ENCODE data around the gene EEFSEC. TPM values are rescaled to one million over a fixed set of nuclear protein-coding genes. Genes with fewer than 3 reads are reported as not detected.

Gene EEFSEC
- total RNA-seq, 1 donor from 2014 or later: 10.1 TPM

DNA sequence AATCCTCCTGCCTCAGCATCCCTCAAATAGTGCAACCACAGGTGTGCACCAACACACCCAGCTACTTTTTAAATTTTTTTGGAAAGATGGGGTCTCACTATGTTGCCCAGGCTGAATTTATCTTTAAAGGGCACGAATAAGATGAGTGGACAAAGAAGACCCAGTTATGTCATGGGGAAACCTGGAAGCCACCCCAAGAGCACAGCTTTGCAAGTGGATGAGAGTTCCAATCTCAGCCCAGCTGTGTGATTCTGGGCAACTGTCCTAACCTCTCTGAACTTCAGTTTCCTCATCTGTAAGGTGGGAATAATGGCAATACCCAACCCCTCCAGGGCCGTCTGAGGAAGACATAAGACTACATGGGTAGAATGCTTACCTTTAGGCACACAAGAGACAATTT is 281.2 kb downstream of the EEFSEC start:
- no peak for DNase-seq (ENCODE audit: low read depth)
- H3K4me3 ChIP-seq (ENCODE audit: low read depth, low read length): no peak overlapping the region
- TF ChIP-seq, protein P1, sequence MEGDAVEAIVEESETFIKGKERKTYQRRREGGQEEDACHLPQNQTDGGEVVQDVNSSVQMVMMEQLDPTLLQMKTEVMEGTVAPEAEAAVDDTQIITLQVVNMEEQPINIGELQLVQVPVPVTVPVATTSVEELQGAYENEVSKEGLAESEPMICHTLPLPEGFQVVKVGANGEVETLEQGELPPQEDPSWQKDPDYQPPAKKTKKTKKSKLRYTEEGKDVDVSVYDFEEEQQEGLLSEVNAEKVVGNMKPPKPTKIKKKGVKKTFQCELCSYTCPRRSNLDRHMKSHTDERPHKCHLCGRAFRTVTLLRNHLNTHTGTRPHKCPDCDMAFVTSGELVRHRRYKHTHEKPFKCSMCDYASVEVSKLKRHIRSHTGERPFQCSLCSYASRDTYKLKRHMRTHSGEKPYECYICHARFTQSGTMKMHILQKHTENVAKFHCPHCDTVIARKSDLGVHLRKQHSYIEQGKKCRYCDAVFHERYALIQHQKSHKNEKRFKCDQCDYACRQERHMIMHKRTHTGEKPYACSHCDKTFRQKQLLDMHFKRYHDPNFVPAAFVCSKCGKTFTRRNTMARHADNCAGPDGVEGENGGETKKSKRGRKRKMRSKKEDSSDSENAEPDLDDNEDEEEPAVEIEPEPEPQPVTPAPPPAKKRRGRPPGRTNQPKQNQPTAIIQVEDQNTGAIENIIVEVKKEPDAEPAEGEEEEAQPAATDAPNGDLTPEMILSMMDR (conservative IDR thresholded peaks at IDR 0.05; ENCODE audit: low read depth, low read length): no peak

DNA sequence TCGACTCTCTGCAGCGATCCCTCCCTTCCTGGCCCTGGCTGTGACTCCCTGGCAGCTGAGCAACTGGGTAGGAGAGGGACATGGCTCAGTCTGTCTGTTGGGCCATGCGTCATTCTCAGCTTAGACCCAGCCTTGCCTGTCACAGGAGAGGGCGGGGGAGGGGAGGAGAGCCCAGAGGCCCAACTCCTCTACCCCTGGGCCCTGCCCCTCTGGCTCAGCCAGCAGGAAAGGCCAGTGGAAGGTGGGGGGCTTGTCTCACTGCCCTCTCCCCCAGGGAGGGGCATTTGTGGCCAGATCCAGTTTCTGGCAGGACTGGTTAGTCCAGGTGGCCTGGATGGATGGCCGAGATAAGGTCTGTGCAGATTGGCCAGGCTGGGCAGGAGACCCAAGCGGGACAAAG is 281.8 kb downstream of the EEFSEC start:
- no peak for DNase-seq (ENCODE audit: low read depth)
- TF ChIP-seq, protein P1 (conservative IDR thresholded peaks at IDR 0.05; ENCODE audit: low read depth, low read length): no peak
- no peak overlapping the region for H3K4me3 ChIP-seq (ENCODE audit: low read depth, low read length)

DNA sequence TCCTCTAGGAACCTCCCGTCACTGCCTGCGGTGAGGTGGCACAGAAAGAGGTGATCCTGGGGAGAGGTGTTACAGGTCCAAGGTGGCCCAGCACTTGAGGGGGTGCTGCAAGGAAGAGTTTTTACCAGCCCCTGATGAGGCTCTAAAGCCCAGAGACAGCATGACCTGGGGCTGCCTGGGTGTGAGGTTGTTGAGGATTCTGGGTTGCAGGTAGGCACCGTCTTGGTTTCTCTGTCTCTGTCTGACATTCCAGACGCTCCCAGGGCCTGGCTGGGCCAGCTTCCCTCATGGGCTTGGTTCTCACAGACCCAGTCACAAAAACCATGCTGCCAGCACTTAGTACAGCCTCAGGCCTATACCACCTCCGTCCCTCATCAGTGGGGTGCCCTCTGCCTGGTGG is 282.3 kb downstream of the EEFSEC start:
- H3K4me3 ChIP-seq (ENCODE audit: low read depth, low read length): no peak overlapping the region
- no peak for DNase-seq (ENCODE audit: low read depth)
- TF ChIP-seq, protein P1 (conservative IDR thresholded peaks at IDR 0.05; ENCODE audit: low read depth, low read length): no peak

DNA sequence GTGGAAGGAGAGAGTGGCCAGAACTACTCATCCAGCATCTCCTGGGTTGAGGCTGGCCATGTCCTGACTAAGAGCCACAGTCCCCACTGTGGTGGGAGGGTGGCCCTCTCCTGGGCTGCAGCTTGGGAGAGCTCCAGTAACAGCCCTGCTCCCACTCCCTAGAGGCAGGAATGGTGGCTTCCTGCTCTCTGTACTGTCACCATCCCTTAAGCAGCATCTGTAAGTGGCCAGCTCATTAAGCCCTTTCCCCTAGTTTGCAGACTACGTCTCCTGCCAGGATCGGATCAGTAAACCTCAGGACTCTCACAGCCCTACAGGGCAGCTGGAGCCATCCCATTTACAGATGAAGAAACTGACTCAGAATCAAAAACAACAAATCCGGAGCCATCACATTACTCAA is 282.9 kb downstream of the EEFSEC start:
- no peak overlapping the region for H3K4me3 ChIP-seq (ENCODE audit: low read depth, low read length)
- TF ChIP-seq, protein P1 (conservative IDR thresholded peaks at IDR 0.05; ENCODE audit: low read depth, low read length): no peak
- DNase-seq (ENCODE audit: low read depth): no peak

DNA sequence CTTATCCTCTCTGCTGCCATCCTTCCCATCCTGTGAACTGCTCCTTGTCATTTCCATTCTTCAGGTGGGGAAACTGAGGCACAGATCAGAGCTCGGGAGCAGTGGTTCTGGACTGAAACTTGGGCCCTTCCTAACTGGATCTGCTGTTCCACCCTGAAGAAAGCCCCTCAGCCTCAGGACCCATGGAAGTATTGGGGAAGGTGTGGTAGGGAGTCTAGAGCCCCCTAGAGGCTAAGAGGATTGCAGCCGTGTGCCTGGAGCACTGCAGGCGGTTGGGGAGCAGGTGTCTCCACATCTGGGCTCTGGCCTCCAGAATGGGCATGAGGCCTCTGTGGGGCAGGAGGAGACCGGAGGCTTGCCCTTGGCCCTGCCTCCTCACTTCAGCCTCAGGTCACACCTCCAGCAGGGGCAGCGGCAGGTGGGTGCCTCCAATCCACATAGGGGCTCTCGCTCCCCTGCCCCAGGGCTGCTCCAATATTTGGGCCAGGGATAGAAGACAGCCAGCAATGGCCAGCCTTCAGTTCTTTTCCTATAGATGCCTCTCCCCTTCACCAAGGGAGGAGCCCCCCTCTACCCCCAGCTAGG is 285.3 kb downstream of the EEFSEC start:
- TF ChIP-seq, protein P1 (conservative IDR thresholded peaks at IDR 0.05; ENCODE audit: low read depth, low read length): peak; percentile 57
- no peak overlapping the region for H3K4me3 ChIP-seq (ENCODE audit: low read depth, low read length)
- no peak for DNase-seq (ENCODE audit: low read depth)

DNA sequence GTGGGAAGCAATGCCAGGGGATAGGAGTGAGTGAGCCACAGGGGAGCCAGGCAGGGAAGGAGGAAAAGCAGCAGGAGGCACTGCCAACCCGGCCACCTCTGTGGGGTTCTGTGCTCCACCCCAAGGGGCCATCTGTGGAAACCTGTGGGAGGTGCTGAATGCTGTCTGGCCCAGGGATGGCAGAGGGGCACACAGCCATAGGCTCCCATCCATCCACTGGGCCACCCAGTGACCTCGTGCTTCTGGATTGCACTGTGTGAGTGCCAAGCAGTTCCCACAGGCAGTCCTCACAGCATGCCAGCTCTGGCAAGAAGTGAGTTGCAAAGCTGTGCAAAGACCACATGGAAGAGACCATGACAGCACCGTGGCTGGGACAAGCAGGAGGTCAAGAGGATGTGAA is 285.9 kb downstream of the EEFSEC start:
- TF ChIP-seq, protein P1 (conservative IDR thresholded peaks at IDR 0.05; ENCODE audit: low read depth, low read length): no peak
- no peak for DNase-seq (ENCODE audit: low read depth)
- H3K4me3 ChIP-seq (ENCODE audit: low read depth, low read length): no peak overlapping the region

DNA sequence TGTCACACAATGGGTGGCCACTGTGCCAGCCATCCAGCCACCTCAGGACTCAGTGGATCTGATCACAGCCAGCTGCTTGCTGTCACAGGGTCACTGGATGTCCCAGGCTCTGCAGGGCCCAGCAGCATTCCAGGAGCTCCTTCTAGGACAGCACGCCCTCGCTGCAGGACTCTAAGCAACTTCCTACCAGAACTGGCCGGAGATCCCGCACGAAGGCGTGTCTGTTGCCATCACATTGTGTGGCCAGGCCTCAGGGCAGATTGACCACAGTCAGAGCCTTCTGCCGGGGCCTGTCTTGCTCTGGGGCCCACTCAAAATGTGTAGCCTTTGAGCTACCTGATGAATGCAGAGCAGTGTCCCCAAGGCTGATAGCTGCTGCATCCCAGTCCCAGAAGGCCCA is 288.8 kb downstream of the EEFSEC start:
- TF ChIP-seq, protein P1 (conservative IDR thresholded peaks at IDR 0.05; ENCODE audit: low read depth, low read length): no peak
- no peak for DNase-seq (ENCODE audit: low read depth)

More for the DNA sequence above, 288.8 kb downstream of the EEFSEC start:
- no peak overlapping the region for H3K4me3 ChIP-seq (ENCODE audit: low read depth, low read length)

Measured in epithelial cell of proximal tubule (primary cell).